Right renal cortex interstitium (tissue), 3 donors: ENCODE measurements around the gene ACTN3. TPM values are rescaled to one million over a fixed set of nuclear protein-coding genes. Genes with fewer than 3 reads are reported as not detected.
"Not testable (repeated sequence)": the region's sequence is repeated elsewhere in the genome, so short reads cannot be mapped to it uniquely, and the experiment has no call there.

ENCODE experiments used
- DNase-seq, 3 donors: peaks; one replicate each; pipeline ENCODE4 v3.0.0-alpha.2; 2013; ENCODE audit warnings: low read depth in 3 of 3, low spot score in 2 of 3
- polyA plus RNA-seq, 3 donors: library from polyadenylated mRNA; unstranded; fragments of 120-200 nt; gene quantifications; one replicate each; pipeline ENCODE4 v1.2.1, GENCODE V29; 2013; ENCODE audit not compliant: insufficient read length in 3 of 3

ACTN3 gene
- polyA plus RNA-seq, 3 donors: 0.40 to 0.67 (median 0.53) TPM

DNA sequence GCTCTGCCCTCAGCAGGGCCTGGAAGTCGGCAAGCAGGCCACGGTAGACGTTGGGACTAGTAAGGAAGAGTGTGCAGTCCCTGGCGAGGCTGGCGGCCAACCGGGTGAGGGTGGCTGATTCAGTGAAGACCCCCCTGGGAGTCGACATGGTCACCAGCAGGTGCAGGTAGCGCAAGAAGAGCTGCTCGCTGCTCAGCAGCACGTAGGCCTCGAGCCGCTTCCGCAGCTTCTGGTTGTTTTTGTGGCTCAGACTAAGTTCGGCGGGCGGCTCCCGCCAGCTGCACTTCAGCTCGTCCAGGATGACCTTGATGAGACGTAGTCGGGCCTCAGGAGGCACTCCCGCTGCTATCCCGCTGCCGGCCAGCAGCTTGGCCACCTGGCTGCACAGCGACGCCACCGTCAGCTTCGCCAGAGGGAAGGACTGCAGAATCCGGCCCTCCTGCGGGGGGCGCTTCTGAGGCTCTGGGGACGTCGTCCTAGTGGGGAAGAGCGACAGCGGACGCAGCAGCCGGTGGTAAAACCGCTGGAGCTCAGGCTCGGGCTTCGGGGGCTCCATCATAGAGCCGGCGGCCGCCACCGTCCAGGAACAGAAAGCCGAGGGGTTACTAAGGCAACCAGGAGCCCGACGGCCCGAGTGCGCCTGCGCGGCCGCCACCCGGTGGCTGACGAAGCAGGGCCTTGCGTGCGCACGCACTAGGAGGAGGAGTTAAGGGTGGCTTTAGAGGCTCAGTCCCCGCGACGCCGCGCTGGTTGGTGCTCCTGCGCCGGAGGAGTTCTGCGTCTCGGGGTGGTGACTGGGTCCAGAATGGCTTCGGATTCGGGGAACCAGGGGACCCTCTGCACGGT, 46.0 kb downstream of the ACTN3 start, which contains the start of the genes CCDC87 and CCS:
Gene CCDC87, minus strand, starts transcription at position 607 of the 846 bp plus-strand sequence. Its CDS starts 48 bp downstream, at position 559.
Gene CCS, plus strand, starts transcription at position 729 of the 846 bp plus-strand sequence. Its CDS starts 77 bp downstream, at position 806.
- DNase-seq: peak; percentile 80 to 88 (median 87)

GRCh38 chr11:66593303-66593635, 46.6 kb downstream of the ACTN3 start:
- DNase-seq: no peak

DNA sequence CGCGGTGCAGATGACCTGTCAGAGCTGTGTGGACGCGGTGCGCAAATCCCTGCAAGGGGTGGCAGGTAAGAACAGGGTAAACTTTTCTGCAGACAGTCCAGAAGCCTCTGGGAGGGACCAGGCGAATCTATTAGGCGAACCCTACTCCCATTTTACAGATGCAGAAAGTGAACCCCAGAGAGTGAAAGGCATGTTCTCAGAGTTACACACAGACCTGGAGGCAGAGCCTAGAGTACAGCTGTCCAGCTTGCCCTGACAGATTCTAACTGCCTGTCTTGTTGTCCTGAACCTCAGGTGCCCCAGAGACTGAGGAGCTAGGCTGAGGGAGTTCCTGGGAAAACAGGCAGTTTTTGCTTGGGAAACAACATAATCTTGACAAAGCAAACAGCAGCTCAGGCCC, 46.9 kb downstream of the ACTN3 start:
- no peak for DNase-seq

- peak in 1 of 3 donors; percentile 51 for DNase-seq
Observed at GRCh38 chr11:66595245-66595904, 48.7 kb downstream of the ACTN3 start.

- DNase-seq: no peak
Observed at GRCh38 chr11:66598993-66599392, 52.3 kb downstream of the ACTN3 start.

GRCh38 chr11:66600219-66600618, 53.5 kb downstream of the ACTN3 start:
- no peak for DNase-seq

DNA sequence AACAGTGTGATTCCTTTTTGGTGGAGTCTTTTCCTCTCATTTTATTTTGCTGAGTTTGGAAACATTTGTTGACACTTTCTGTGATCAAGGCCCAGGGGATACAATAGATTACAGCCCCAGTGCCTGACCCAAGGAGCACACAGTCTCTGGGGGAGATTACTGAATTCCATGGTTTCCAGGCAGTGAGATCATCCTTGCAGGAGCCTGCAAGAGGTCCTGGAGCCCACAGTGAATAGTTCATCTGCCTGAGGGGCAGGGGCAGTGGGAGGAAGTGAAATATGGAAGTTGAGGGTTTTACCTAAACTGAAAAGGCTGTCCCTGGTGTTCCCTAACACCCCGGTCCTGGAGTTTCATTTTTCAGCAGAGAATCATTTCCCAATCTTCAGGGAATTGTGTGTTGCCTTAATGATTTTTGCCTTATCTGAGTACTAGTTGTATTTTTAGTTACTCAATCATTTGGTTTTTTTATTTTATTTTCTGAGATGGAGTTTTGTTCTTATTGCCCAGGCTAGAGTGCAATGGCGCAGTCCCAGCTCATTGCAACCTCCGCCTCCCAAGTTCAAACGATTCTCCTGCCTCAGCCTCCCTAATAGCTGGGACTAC, 54.0 kb downstream of the ACTN3 start:
- DNase-seq: no peak

DNA sequence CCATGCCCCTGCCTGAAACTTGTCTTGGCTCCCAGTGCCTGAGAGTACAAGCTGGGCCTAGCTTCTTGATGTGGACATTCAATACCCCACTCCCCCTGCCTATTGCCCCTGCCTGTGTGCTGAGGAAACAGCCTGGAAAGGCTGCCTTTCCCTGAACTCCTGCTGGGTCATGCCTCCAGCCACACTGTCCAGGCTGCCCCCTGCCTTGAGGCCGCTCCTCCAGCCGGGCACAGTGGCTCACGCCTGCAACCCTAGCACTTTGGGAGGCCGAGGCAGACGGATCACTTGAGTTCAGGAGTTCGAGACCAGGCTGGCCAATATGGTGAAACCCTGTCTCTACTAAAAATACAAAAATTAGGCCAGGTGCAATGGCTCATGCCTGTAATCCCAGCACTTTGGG, 56.4 kb downstream of the ACTN3 start:
- DNase-seq: no peak

DNA sequence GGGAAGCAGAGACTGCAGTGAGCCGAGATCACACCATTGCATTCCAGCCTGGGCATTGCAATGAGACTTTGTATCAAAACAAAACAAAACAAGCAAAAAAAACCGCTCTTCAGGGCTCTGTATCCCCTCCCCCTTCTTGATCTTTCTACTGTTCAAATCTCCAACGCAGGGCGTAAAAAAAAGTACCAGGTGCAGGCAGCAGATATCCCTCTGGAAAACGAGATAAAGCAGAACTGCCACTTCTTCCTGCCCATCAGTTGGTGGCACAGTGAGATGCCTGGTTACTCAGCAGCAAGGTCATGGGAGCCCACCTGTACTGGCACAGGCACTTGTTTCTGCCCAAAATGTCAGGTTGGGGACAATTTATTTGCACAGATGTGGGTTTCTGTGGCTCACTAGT, 57.5 kb downstream of the ACTN3 start:
- no peak for DNase-seq

GRCh38 chr11:66606608-66607007, 59.9 kb downstream of the ACTN3 start:
- not testable (repeated sequence) for DNase-seq

- DNase-seq: no peak
Observed at GRCh38 chr11:66607126-66607834, 60.6 kb downstream of the ACTN3 start.

DNA sequence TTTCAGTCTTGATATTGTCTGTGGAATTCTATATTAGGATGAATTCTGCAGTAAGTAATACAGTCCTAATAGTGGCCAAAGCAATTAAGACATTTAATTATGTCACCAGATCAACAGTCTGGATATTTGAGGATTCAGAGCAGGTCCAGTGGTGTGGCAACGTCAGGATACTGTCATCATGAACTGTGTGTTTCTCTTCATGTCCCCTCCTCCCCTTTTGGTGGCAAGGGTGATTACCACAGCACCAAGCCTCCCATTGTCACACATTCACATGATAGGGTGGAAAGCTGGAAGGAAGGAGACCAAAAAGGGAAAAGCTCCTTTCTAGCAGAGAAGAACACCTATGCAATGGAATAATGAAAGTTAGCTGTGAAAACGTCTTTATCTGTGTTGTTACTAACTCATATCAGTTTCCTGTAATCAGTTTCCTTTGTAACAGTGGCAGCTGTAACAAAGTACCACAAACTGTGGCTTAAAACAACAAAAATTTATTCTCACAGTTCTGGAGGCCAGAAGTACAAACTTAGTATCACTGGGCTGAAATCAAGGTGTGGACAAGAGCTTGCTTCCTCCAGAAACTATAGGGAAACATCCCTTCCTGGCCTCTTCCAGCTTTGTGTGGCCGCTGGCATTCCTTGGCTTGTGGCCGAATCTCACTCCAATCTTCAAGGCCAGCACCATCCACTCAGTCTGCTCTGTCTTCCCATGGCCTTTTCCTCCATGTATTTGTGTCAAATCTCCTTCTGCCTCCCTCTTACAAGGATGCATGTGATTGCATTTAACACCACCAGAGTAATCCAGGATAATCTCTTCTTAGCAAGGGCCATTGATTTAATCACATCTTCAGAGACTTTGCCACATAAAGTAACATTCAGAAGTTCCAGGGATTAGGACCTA, 63.3 kb downstream of the ACTN3 start:
- DNase-seq: no peak

- no peak for DNase-seq
Observed at GRCh38 chr11:66612458-66612857, 65.8 kb downstream of the ACTN3 start.

Other genes starting within 250 kb of the ACTN3 start
- gene CD248, start 229.9 kb upstream of the ACTN3 start, polyA plus RNA-seq: 10 to 100 TPM; 54.0 to 61.4 (median 56.2) TPM
- 1 to 10 TPM; 1.4 to 2.3 (median 1.6) TPM for gene RIN1, start 210.5 kb upstream of the ACTN3 start, polyA plus RNA-seq
- 10 to 100 TPM; 30.7 to 32.0 (median 31.3) TPM for gene BRMS1, start 201.8 kb upstream of the ACTN3 start, polyA plus RNA-seq
- gene B4GAT1, start 199.3 kb upstream of the ACTN3 start, polyA plus RNA-seq: 10 to 100 TPM; 50.0 to 55.0 (median 50.6) TPM
- gene SLC29A2, start 175.1 kb upstream of the ACTN3 start, polyA plus RNA-seq: 10 to 100 TPM; 17.5 to 18.2 (median 17.9) TPM
- gene NPAS4, start 125.9 kb upstream of the ACTN3 start, polyA plus RNA-seq: under 1 TPM; 0.06 to 0.11 (median 0.11) TPM
- gene MRPL11, start 108.1 kb upstream of the ACTN3 start, polyA plus RNA-seq: 10 to 100 TPM; 69.6 to 74.7 (median 72.5) TPM
- gene PELI3, start 80.0 kb upstream of the ACTN3 start, polyA plus RNA-seq: 1 to 10 TPM; 4.1 to 4.7 (median 4.6) TPM
- 10 to 100 TPM; 20.5 to 22.5 (median 20.6) TPM for gene DPP3, start 66.5 kb upstream of the ACTN3 start, polyA plus RNA-seq
- gene BBS1, start 36.3 kb upstream of the ACTN3 start, polyA plus RNA-seq: 10 to 100 TPM; 59.1 to 67.6 (median 67.0) TPM
- gene ZDHHC24, start 855 bp upstream of the ACTN3 start, polyA plus RNA-seq: 1 to 10 TPM; 6.5 to 7.3 (median 6.6) TPM
- gene CTSF, start 21.7 kb downstream of the ACTN3 start, polyA plus RNA-seq: 100 to 1,000 TPM in 2 of 3 donors, 10 to 100 TPM in 1; 95.5 to 107 (median 105) TPM
- under 1 TPM; 0.28 to 0.36 (median 0.28) TPM for gene CCDC87, start 46.2 kb downstream of the ACTN3 start, polyA plus RNA-seq
- 10 to 100 TPM; 37.6 to 41.9 (median 39.5) TPM for gene CCS, start 46.3 kb downstream of the ACTN3 start, polyA plus RNA-seq
- 10 to 100 TPM; 53.8 to 60.4 (median 54.6) TPM for gene RBM14, start 69.7 kb downstream of the ACTN3 start, polyA plus RNA-seq
- gene RBM4, start 91.8 kb downstream of the ACTN3 start, polyA plus RNA-seq: 100 to 1,000 TPM; 268 to 292 (median 286) TPM
- gene RBM4B, start 131.0 kb downstream of the ACTN3 start, polyA plus RNA-seq: 10 to 100 TPM; 66.8 to 68.8 (median 66.8) TPM
- 10 to 100 TPM; 51.2 to 65.8 (median 52.4) TPM for gene SPTBN2, start 182.3 kb downstream of the ACTN3 start, polyA plus RNA-seq